HCT116 (cell line): ENCODE measurements around the gene GMEB2.

Experiments
- ATF3 ChIP-seq: IDR thresholded peaks from 2 replicates; pipeline ENCODE4 v1.6.1; 2012
- CBX3 ChIP-seq: IDR thresholded peaks from 2 replicates; pipeline ENCODE4 v1.6.1; 2012; ENCODE audit warnings: low read depth
- CEBPB ChIP-seq: IDR thresholded peaks from 2 replicates; pipeline ENCODE4 v1.6.1; 2012; ENCODE audit warnings: low read depth
- CTCF ChIP-seq, 3 experiments: fragments of 200-600 bp in 1 of 3; sonication (generic) in 1 of 3; IDR thresholded peaks in 2 of 3; conservative IDR thresholded peaks in 1 of 3; 2 replicates each; pipeline ENCODE4 v1.5.1; 2012 to 2017; ENCODE audit warnings: low read depth in 2 of 3, low read length in 2 of 3, antibody characterized with exemption in 1 of 3, borderline replicate concordance in 1 of 3, control low read depth in 1 of 3, mild to moderate bottlenecking in 1 of 3, mixed read lengths in 1 of 3, mixed run types in 1 of 3, moderate library complexity in 1 of 3; ENCODE audit not compliant: insufficient read depth in 1 of 3
- EGR1 ChIP-seq: IDR thresholded peaks from 2 replicates; pipeline ENCODE4 v1.6.1; 2012; ENCODE audit warnings: low read depth
- ELF1 ChIP-seq: IDR thresholded peaks from 2 replicates; pipeline ENCODE4 v1.6.1; 2012; ENCODE audit warnings: low read depth, borderline replicate concordance
- EZH2 ChIP-seq: fragments of 200-600 bp; sonication (generic); IDR thresholded peaks from 2 replicates; pipeline ENCODE4 v1.6.1; 2017; ENCODE audit warnings: antibody characterized with exemption, mixed run types
- JUND ChIP-seq: IDR thresholded peaks from 2 replicates; pipeline ENCODE4 v1.6.1; 2012
- POLR2A ChIP-seq: IDR thresholded peaks from 2 replicates; pipeline ENCODE4 v1.7.0; 2011; ENCODE audit warnings: borderline replicate concordance; ENCODE audit not compliant: insufficient read depth, insufficient read length; ENCODE audit errors: extremely low read depth
- POLR2AphosphoS5 ChIP-seq: IDR thresholded peaks from 2 replicates; pipeline ENCODE4 v1.6.1; 2011; ENCODE audit warnings: mild to moderate bottlenecking, low read depth, low read length, moderate library complexity
- TCF7L2 ChIP-seq: IDR thresholded peaks from 2 replicates; pipeline ENCODE4 v1.7.0; 2011; ENCODE audit warnings: borderline replicate concordance, inconsistent platforms; ENCODE audit not compliant: insufficient read depth, insufficient read length; ENCODE audit errors: extremely low read depth
- ZBTB33 ChIP-seq: IDR thresholded peaks from 2 replicates; pipeline ENCODE4 v1.6.1; 2011; ENCODE audit warnings: mild to moderate bottlenecking, low read length, moderate library complexity; ENCODE audit not compliant: insufficient replicate concordance; ENCODE audit errors: extremely low read depth
- TF ChIP-seq, protein P1 (sequence below): IDR thresholded peaks from 2 replicates; pipeline ENCODE4 v1.6.1; 2012; ENCODE audit warnings: low read depth
- TF ChIP-seq, protein P2 (sequence below): IDR thresholded peaks from 2 replicates; pipeline ENCODE4 v1.6.1; 2012

- TF ChIP-seq CTCF (IDR thresholded peaks at IDR 0.05 in 2 of 3, conservative IDR thresholded peaks at IDR 0.05 in 1 of 3; ENCODE audit: borderline replicate concordance in 1 of 3, insufficient read depth in 1 of 3, low read depth in 2 of 3, low read length in 2 of 3) (no peak), ATF3 (no peak), CEBPB (no peak), TCF7L2 (no peak), POLR2AphosphoS5 (no peak), ZBTB33 (no peak), CBX3 (no peak), ELF1 (no peak), EZH2 (no peak), EGR1 (no peak), POLR2A (no peak), JUND (no peak)
- TF ChIP-seq, protein P1, sequence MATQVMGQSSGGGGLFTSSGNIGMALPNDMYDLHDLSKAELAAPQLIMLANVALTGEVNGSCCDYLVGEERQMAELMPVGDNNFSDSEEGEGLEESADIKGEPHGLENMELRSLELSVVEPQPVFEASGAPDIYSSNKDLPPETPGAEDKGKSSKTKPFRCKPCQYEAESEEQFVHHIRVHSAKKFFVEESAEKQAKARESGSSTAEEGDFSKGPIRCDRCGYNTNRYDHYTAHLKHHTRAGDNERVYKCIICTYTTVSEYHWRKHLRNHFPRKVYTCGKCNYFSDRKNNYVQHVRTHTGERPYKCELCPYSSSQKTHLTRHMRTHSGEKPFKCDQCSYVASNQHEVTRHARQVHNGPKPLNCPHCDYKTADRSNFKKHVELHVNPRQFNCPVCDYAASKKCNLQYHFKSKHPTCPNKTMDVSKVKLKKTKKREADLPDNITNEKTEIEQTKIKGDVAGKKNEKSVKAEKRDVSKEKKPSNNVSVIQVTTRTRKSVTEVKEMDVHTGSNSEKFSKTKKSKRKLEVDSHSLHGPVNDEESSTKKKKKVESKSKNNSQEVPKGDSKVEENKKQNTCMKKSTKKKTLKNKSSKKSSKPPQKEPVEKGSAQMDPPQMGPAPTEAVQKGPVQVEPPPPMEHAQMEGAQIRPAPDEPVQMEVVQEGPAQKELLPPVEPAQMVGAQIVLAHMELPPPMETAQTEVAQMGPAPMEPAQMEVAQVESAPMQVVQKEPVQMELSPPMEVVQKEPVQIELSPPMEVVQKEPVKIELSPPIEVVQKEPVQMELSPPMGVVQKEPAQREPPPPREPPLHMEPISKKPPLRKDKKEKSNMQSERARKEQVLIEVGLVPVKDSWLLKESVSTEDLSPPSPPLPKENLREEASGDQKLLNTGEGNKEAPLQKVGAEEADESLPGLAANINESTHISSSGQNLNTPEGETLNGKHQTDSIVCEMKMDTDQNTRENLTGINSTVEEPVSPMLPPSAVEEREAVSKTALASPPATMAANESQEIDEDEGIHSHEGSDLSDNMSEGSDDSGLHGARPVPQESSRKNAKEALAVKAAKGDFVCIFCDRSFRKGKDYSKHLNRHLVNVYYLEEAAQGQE: no peak
- TF ChIP-seq, protein P2, sequence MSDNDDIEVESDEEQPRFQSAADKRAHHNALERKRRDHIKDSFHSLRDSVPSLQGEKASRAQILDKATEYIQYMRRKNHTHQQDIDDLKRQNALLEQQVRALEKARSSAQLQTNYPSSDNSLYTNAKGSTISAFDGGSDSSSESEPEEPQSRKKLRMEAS: no peak
Measured at GRCh38 chr20:63592661-63593060, 34.2 kb downstream of the GMEB2 start.
